G401 (cell line): ENCODE results near the gene GABBR2. TPM values are rescaled to one million over a fixed set of nuclear protein-coding genes. Genes with fewer than 3 reads are reported as not detected.
A peak's percentile ranks its signal among the peaks of the same experiment; 100 is the strongest.

Experiments used
- DNase-seq: peaks from one replicate; pipeline ENCODE4 v3.0.0-alpha.2; 2015; ENCODE audit warnings: low spot score
- in situ Hi-C: cut with HindIII; loops from 2 replicates; pipeline ENCODE4 v1.10.0; 2016; ENCODE audit warnings: low sequenced_read_pairs, mixed read lengths
- total RNA-seq: library from RNA; depleted of rRNA; stranded (reverse); fragments of >200 nt; shearing (Covaris generic); gene quantifications from 2 replicates; pipeline ENCODE4 v1.2.3, GENCODE V29; 2014

Gene GABBR2
- total RNA-seq, 1 experiment from 2014 or later: not detected

DNA sequence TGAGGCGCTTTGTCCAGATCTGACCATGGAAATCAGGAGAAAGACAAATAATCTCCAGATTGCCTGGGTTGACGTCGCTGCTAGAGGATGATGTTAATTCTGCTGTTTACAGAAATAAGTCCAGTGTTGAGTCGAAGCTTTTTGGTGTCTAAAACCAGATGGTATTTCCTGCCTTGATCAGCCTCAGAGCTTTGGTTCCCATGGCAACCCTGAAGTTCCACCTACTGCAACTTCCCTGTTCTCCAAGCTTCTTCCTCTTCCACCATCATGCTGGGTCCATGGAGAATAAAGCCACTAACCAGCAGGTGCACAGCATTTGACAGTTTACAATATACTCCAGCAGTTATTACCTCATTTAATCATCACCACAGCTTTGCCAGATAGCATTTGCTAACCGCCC is 18.0 kb upstream of the GABBR2 start:
- peak; percentile 40 for DNase-seq
- in situ Hi-C loops: no loop called here

DNA sequence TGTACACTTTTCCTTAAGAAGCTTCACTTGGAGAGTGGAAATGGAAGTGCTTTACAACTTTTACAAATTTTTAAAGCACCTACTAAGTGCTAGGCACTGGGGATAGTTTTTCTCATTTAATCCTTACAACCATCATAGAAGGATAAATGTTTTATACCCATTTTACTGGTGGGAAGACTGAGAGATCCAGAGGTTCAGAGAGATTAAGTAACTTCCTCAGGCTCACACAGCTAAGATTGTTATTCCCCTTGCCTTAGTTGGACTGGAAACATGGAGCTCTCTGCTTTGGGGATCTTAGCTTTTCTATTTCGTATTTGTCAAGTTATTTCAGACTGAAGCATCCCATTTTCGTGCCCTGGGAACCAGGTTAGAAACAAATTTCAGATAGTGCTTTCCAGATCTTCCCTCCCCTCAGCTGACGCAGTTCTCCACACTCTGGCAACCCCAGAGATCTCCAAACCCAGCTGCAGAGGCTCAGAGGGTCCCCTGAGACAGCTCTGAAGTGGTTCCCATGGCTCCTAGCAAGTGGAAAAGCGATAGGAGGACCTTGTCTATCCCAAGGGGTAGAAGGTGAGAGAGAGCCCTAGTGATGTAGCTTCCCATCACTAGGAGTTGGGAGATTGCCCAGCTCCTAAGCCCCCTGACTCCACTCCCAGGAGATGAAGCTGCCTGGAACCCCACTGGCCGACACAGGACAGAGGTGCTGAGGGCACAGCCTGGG is 16.2 kb upstream of the GABBR2 start:
- in situ Hi-C loops: no loop called here
- no peak for DNase-seq

DNA sequence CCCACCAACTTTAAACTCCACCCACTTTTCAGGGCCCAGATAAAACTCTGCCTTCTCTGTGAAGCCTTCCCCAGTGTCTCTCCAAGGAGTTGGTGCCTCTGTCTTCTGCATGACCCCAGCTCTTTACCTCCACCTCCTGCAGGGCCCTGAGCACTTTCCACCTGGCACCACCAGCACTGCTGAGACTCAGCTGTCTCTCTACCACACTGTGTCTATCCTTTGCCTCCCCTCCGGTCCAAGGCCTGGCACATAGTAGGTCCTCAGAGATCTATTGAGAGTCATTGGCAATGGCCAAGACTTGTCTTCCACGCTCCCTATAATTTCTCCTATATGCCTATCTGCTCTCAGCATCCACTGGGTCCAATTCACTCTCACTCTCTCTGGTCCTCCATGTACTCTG is 12.9 kb upstream of the GABBR2 start:
- in situ Hi-C loops: no loop called here

DNA sequence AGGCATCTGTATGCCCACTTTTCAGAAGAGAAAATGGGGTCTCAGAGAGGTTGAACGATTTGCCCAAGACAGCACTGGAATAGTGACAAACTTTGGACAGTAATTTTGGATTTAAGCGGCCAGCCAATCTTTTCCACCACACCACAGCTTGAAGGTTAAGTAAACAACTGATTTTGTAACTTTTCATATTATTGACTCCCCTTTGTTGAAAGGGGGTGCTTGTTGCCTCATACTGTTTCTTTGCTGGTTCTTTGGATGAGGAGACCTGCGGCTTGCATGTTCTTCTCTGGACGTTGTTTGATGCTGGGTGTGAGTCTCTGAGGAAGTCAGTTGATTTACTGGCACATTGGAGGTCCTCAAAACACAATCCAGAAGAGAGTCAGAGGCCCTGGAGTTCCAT is 11.7 kb upstream of the GABBR2 start:
- in situ Hi-C loops: no loop called here
- DNase-seq: no peak

More for the DNA sequence above, 12.9 kb upstream of the GABBR2 start:
- DNase-seq: no peak

DNA sequence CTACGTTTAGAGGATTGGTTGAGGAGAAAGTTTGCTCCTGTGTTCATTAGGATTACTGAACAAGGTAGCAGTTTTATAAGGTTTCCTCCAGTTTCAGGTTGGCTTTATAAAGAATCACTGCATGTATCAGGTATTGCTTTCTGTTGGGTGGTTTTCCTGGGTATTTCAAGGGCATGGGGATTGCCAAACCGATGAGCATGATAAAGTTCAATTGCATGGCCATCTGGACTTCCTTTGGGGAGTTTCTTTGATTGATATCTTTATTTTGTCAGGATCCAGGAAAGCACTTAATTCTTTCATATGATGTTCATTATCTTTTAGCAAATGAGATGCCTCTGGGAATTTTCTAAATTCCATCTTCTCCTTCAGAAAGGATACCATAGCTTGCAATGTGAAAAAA is 10.3 kb upstream of the GABBR2 start:
- in situ Hi-C loops: no loop called here
- no peak for DNase-seq

DNA sequence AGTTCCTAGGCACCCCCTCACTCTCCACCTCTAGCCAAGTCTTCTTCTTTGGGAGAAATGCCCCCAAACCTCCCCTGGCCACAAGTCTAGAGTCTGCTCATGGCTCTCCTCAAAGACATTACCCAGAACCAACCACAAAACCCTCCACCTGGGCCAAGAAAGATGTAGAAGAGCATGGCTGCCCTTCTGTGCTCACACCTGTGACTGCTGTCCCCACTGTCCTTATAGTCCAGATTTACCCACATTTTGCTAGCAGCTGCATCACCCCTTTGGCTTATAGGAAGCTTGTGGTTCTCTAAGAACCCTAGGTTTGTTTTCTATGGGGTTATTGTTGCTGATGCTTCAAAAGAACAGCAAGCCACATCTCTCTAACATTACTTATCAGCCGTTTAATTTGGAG is 6.1 kb upstream of the GABBR2 start:
- no peak for DNase-seq
- in situ Hi-C loops: no loop called here

DNA sequence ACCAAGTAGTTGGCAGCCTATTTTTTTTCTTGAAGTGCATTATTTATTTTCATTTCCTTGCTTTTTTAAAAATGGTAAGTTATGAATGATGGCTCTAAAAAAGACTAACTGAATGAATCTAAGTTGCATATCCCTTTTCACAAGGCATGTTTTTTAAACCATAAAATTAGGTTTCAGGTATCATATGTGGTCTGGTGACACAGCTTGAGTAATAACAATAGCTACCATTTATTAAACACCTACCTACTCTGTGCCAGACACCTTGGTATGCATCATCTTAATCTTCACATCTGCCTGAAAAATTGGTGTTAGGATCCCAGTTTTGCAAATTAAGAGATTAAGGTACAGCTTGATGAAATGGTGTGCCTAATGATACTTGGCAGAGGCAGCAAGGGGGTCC is 4.3 kb upstream of the GABBR2 start:
- in situ Hi-C loops: no loop called here
- no peak for DNase-seq

DNA sequence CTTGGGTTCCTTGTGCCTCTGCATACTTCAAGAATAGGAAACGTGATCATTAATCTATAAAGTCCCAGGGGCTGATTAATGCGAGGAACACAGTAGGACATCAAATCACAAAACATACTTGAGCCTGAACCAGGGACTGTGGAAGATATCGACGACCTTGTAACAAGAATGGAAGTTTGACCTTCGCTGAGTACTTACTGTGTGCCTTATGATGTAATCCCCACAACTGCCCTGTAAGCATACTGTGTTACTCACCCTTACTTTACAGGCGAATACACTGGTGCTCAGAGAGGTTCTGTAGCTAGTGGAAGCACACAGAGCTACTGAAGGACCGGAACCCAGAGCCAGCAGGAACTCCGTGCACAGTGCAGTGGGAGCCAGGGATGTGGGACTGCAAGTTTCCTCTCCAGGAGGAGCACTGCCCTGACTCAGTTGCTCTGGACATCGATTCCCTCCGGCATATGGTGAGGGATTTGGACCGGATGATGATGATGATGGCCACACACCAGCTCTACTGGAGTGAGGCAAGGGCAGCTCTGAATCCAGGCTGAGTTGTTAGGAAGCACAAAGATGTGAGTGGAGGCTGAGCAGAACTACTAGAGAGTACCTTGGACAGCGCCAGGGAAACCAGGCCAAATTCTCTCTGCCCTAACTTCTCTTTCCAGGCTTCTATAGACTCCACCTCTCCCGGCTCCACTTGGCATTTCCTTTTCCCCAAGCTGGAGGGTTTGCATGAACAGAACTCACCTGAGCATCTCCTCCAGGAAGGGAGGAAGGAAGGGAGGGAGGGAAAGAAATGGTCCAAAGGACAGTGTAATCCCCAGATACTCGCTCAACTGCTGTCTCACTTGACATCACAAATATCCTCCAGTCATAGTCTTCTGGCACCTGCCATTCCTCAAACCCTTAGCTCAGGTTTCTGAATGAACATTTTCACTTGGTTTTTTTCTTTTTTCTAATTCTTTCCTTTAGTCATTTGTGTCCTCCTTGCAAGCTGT is 1.5 kb upstream of the GABBR2 start:
- in situ Hi-C loops: no loop called here
- DNase-seq: no peak

DNA sequence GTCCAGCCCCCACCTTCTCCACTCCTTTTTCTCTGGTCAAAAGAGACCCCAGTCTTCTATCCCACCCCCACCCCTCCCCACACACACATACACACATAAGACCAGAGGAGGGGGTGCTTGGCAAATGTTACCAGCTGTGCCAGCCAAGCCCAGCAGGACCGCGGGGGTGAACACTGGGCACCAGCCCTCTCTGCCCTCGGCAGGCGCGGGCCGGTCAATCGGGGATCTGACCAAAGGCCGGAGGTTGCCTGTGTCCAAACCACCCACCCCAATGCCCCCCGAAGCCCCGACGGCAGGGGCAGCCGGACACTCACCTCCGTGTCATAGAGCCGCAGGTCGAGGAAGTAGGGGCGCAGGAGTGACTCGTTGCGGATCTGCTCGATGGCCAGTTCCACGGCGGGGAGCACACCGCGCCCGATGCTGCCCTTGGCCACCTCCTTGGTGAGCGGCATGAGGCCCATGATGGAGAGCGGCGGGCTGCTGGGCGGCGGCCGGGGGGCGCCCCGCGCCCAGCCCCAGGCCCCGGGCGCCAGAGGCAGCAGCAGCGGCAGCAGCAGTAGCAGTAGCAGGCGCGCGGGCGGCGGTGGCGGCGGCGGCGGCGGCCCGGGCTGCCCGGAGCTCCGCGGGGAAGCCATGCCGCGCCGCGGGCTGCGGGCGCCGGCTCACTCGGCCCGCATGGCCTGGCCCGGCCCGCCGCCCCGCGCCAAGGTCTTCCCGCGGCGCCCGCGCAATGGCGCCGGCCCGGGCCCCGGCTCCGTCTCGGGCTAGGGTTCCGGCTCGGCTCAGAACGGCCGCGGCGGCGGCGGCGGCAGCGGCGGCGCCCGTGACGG is 417 bp downstream of the GABBR2 start:
- DNase-seq: peak; percentile 31
- in situ Hi-C loops: no loop called here

DNA sequence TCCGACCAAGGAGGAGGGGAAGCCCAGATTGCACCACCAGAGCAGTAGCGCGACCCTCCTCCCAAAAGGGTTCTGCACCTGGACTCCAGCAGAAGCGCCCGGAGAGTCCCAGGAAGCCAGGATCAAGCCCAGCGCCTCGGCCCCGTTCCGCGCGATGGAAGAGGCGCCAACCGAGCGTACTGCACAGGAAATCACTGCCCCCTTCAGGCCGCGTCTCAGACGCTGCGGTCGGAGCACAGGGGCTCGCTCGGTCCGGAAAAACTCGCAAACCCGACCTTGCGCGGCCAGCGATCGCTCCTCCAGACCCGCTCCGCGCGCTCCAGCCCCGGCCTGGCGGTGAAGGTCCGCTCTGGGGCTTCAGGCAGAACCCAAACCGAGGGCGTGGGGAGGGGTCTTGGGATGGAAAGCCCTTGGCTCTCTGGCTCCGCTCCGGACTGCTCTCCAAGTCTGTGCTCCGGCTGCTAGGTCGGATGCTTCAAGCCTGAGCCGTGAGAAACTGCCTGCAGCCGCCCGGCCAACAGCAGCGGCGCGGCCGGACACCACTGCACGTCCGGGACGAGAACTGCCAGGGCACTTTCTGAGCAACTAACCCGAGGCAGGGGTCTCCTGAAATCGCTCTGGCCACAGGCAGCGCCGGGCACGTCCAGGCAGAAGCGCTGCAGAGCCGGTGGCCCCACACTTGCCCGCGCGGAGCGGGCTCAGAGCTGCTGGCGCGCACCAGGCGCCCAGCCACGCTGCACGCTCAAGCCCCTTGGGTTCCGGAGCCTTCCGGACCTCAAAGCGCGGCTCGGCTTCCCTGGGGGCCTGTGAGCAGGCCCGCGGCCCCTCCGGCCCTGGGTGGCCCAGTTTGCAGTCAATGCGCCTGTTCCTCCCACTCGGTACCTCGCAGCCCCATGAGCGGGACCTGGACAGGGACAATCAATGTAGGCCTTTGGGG is 1.3 kb downstream of the GABBR2 start:
- in situ Hi-C loops: no loop called here
- peak; percentile 91 for DNase-seq

DNA sequence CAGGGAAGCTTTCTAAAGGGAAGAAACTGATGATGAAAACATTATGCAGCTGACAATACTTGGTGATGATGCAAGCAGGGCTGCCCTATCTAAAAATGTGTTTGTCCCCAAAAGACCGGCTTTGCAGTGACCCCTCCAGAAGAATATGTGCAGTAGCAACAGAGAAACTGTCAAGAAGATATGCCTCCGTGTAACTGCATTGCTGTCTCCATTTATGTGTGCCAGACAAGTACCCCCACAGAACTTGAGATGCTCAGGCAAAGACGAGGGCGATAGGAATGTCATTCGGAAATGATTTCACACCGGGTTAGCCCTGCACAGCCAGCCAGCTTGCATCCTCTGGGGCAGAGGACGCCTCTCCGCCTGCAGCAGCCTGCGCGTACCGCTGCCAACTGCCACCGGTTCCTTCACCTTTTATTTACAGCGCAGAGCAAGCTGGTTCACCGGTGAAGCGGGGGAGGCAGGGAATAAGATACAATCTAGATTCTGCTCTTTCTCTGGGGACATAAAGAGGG is 2.0 kb downstream of the GABBR2 start:
- in situ Hi-C loops: no loop called here
- peak; percentile 80 for DNase-seq

DNA sequence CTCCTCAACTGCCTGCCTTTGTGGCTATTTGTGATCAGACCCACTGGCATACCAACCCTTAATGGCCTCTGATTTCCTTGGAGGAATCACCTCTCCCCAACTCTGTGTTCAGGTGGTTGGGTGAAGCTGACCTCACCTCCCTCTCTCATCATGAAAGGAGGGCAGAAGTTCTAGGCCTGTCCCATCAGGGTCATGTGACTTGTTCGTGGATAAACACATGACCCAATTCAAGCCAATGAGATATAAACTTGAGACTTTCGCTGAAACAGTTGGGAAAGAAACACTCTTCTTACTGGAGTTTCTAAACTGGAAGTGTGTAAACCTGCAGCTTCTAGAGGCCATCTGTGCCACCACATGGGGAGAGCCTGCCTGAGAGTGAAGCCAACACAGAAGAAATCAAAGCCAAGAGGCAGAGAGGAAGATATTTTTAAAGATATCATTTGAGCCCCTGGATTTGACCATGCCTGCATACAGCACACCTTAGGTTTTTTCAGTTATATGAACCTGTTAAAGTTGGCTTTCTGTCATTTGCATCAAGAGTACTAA is 5.8 kb downstream of the GABBR2 start:
- DNase-seq: peak; percentile 88
- in situ Hi-C loops: no loop called here

DNA sequence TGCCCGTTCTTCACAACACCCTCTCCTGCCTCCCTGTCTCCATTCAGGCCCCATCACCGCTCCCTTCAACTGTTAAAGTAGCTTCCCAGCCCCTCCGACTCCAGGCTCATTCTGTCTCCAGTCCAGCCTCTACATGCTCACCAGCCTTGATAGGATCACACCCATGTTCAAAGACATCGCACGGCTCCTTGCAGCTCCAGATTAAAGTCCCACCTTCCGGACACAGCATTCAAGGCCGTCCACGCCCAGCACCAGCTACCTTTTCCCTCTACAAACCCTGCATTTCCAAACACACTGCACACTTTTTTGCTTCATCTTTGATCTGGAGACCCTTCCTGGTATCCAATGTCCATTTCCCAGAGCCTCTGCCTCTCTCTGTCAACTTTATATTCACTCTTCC is 6.4 kb downstream of the GABBR2 start:
- in situ Hi-C loops: no loop called here
- no peak for DNase-seq

DNA sequence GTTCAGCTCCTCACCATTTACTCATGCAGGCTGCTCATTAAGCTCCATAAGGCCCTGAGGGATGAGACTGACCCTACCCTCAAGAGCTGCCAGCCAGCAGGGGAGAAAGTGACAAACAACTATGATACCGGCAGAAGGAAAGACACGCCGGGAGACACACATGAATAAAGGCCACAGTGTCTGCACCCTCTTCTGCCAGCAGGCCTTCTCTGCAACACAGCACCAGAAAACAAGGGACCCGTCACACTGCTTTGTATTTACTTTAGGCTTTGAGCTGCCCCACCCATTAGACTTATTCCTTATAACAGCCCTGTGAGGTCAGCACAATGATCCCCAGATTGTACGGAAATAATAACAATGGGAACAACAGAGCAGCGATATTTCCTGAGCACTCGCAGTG is 7.2 kb downstream of the GABBR2 start:
- DNase-seq: no peak
- in situ Hi-C loops: no loop called here

DNA sequence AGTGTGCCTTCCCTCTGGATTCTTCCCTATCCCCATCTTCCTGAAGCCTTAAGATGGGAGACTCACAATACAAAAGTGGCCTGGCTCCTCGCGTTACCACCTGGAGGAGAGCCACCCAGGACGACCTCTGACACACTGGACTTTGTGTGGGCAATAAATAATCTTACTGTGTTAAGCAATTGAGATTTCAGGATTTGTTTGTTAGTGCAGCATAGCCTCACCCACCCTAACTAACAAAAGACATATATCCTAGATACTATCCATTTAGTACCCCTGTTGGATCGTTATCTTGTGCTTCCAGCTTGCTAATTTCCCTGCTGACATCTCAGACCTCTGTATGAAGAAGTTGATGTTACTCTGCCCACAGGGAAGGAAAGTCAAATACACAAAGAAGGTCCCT is 7.9 kb downstream of the GABBR2 start:
- no peak for DNase-seq

DNA sequence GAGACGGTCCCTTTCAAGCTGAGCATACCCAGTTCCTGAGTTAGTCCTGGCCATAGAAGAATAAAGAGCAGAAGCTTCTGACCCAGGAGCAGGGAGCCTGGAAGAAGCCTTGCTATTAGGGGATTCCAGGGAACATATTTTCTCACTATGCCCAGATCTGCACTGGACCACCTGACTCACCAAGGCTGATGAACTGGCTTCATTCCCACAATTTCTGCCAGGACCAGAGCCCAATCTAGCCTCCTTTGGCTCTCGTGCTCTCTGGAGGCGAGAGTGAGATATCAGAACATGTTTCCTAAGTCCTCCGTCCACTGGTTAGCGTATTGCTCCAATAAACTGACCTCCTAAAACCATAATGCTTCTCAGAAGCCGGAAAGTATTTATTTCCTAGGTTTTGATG is 9.9 kb downstream of the GABBR2 start:
- in situ Hi-C loops: no loop called here
- peak; percentile 95 for DNase-seq

More for the DNA sequence above, 7.9 kb downstream of the GABBR2 start:
- in situ Hi-C loops: no loop called here

DNA sequence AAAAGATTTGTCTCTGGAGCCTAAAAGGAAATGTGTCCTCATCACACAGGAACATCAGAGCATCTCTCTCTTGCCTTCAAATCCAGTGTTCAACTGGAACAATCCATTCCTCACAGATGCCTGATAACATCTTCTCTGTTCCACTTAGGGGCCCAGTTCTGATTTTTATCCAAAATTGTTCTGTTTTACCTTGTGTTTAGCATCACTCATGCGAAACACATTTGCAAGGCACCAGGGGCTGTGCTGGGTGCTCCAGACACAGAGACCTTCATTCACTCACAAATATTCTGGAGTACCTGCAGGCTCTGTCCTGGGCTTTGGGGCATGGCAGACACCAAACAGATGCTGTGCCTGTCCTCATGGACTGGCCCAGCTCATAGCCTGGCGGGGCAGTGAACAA is 13.8 kb downstream of the GABBR2 start:
- DNase-seq: no peak
- in situ Hi-C loops: no loop called here

DNA sequence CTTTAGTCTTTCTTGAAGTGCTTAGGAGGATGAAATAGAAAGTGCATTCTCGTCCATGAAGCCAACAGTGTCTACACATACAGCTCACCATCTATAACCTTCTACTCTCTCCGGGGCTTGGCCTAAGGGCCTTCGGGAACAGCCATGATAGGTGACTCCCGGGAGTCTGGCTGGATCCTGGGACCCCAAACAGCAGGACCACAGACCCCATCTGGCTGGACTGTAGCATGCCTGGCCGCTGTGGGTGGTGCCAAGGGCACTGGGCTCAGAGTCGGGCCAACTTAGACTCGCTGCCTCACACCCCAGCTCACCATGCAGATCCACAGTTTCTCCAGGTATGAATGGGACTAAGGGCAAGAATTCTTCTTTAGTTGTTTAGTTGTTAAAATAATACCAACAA is 16.3 kb downstream of the GABBR2 start:
- DNase-seq: no peak

More for the DNA sequence above, 16.3 kb downstream of the GABBR2 start:
- in situ Hi-C loops: no loop called here
